ENCODE results near the gene CD3D.
A peak's percentile ranks its signal among the peaks of the same experiment; 100 is the strongest.

The CD3D gene

DNA sequence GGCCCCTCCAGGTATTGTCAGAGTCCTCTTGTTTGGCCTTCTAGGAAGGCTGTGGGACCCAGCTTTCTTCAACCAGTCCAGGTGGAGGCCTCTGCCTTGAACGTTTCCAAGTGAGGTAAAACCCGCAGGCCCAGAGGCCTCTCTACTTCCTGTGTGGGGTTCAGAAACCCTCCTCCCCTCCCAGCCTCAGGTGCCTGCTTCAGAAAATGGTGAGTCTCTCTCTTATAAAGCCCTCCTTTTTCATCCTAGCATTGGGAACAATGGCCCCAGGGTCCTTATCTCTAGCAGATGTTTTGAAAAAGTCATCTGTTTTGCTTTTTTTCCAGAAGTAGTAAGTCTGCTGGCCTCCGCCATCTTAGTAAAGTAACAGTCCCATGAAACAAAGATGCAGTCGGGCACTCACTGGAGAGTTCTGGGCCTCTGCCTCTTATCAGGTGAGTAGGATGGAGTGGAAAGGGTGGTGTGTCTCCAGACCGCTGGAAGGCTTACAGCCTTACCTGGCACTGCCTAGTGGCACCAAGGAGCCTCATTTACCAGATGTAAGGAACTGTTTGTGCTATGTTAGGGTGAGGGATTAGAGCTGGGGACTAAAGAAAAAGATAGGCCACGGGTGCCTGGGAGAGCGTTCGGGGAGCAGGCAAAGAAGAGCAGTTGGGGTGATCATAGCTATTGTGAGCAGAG, 37.8 kb downstream of the CD3D start, which contains the start of gene CD3E:
Gene CD3E, plus strand, starts transcription at position 163 of the 681 bp plus-strand sequence. Its CDS starts 223 bp downstream, at position 386.
- no peak within 1 kb of the TSS for H3K27ac ChIP-seq (ENCODE audit: low read depth, low read length)
- no peak within 1 kb of the TSS for H3K4me3 ChIP-seq (ENCODE audit: insufficient read depth, low read length, poor library complexity, severe bottlenecking)
- H3K9ac ChIP-seq (ENCODE audit: low read length) = no peak within 1 kb of the TSS
- H3F3A ChIP-seq (ENCODE audit: insufficient read depth) = no peaks in the 10 kb centered on the region
- no peaks in the 10 kb centered on the region for H3K79me2 ChIP-seq (ENCODE audit: insufficient read depth, low read length)
- H4K20me1 ChIP-seq (ENCODE audit: low read depth, low read length) = no peaks in the 10 kb centered on the region
- H3K9me3 ChIP-seq (ENCODE audit: insufficient read depth, low read length) = no peaks in the 10 kb centered on the region
- no peaks in the 10 kb centered on the region for H3K36me3 ChIP-seq (ENCODE audit: low read length)
- peak within 1 kb of the TSS; percentile 37 for H2AFZ ChIP-seq (ENCODE audit: low read depth, low read length, severe bottlenecking)
- TF ChIP-seq, protein P1, sequence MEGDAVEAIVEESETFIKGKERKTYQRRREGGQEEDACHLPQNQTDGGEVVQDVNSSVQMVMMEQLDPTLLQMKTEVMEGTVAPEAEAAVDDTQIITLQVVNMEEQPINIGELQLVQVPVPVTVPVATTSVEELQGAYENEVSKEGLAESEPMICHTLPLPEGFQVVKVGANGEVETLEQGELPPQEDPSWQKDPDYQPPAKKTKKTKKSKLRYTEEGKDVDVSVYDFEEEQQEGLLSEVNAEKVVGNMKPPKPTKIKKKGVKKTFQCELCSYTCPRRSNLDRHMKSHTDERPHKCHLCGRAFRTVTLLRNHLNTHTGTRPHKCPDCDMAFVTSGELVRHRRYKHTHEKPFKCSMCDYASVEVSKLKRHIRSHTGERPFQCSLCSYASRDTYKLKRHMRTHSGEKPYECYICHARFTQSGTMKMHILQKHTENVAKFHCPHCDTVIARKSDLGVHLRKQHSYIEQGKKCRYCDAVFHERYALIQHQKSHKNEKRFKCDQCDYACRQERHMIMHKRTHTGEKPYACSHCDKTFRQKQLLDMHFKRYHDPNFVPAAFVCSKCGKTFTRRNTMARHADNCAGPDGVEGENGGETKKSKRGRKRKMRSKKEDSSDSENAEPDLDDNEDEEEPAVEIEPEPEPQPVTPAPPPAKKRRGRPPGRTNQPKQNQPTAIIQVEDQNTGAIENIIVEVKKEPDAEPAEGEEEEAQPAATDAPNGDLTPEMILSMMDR (IDR thresholded peaks at IDR 0.05; ENCODE audit: insufficient read depth, low read length, poor library complexity, severe bottlenecking) = no peak
- no peak for TF ChIP-seq EZH2phosphoT487 (conservative IDR thresholded peaks at IDR 0.05; ENCODE audit: low read length)
- H3K9me2 ChIP-seq (replicated peaks; ENCODE audit: insufficient read depth, low read length) = no peaks in the 10 kb centered on the region
- H3K27me3 ChIP-seq (ENCODE audit: low read length) = no peaks in the 10 kb centered on the region
- no peak within 1 kb of the TSS for H3K4me2 ChIP-seq (ENCODE audit: low read depth, low read length, poor library complexity, severe bottlenecking)

DNA sequence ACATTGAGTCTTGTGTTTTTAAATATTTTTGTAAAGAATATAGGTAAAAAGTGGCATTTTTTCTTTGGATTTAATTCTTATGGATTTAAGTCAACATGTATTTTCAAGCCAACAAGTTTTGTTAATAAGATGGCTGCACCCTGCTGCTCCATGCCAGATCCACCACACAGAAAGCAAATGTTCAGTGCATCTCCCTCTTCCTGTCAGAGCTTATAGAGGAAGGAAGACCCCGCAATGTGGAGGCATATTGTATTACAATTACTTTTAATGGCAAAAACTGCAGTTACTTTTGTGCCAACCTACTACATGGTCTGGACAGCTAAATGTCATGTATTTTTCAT, 38.3 kb downstream of the CD3D start:
- Histone ChIP-seq H3K4me3 (ENCODE audit: insufficient read depth, low read length, poor library complexity, severe bottlenecking) (no peak overlapping the region), H3K9me2 (replicated peaks; ENCODE audit: insufficient read depth, low read length) (no peaks in the 10 kb centered on the region), H3K27ac (ENCODE audit: low read depth, low read length) (no peak overlapping the region), H3K9ac (ENCODE audit: low read length) (no peak overlapping the region), H3K79me2 (ENCODE audit: insufficient read depth, low read length) (no peaks in the 10 kb centered on the region), H4K20me1 (ENCODE audit: low read depth, low read length) (no peaks in the 10 kb centered on the region), H3K4me2 (ENCODE audit: low read depth, low read length, poor library complexity, severe bottlenecking) (no peak overlapping the region), H3K9me3 (ENCODE audit: insufficient read depth, low read length) (no peaks in the 10 kb centered on the region), H3K27me3 (ENCODE audit: low read length) (no peaks in the 10 kb centered on the region), H3K36me3 (ENCODE audit: low read length) (no peaks in the 10 kb centered on the region), H2AFZ (ENCODE audit: low read depth, low read length, severe bottlenecking) (peak overlapping the region; percentile 37), H3F3A (ENCODE audit: insufficient read depth) (no peaks in the 10 kb centered on the region)
- TF ChIP-seq EZH2phosphoT487 (conservative IDR thresholded peaks at IDR 0.05; ENCODE audit: low read length) = no peak
- TF ChIP-seq, protein P1 (IDR thresholded peaks at IDR 0.05; ENCODE audit: insufficient read depth, low read length, poor library complexity, severe bottlenecking) = no peak

DNA sequence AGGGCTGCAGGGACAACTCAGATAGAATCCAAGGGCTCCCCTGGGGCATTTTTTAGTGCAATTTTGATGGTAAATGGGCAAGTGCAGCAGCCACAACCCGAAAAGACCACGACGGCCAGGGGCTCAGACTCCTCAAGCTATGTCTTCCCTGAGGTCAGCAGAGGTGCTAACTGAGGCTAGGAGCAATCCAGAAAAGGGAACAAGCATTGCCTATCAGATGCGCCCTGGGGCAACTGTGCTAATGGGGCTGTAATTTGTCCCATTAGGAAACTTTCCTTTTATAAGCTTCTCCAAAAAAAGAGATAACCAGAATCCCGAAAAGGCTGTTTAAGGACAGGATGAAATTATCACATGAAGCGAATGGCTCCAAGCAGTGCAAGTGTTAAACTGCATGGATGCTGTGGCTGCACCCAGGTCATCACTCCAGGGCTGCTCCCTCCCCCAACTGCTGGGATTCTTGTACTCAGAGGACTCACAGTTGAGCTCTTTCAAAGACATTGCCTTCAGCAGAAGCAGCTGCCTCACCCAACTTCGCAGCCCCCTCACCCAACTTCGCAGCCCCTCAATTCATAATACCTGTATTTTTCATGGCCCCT, 40.8 kb downstream of the CD3D start:
- H3K9ac ChIP-seq (ENCODE audit: low read length) = no peak overlapping the region
- no peaks in the 10 kb centered on the region for H3K9me3 ChIP-seq (ENCODE audit: insufficient read depth, low read length)
- TF ChIP-seq, protein P1 (IDR thresholded peaks at IDR 0.05; ENCODE audit: insufficient read depth, low read length, poor library complexity, severe bottlenecking) = no peak
- no peak for TF ChIP-seq EZH2phosphoT487 (conservative IDR thresholded peaks at IDR 0.05; ENCODE audit: low read length)
- H3K9me2 ChIP-seq (replicated peaks; ENCODE audit: insufficient read depth, low read length) = no peaks in the 10 kb centered on the region
- H3K27ac ChIP-seq (ENCODE audit: low read depth, low read length) = no peak overlapping the region
- no peaks in the 10 kb centered on the region for H3F3A ChIP-seq (ENCODE audit: insufficient read depth)
- no peak overlapping the region for H3K4me2 ChIP-seq (ENCODE audit: low read depth, low read length, poor library complexity, severe bottlenecking)
- H3K4me3 ChIP-seq (ENCODE audit: insufficient read depth, low read length, poor library complexity, severe bottlenecking) = no peak overlapping the region
- no peaks in the 10 kb centered on the region for H3K79me2 ChIP-seq (ENCODE audit: insufficient read depth, low read length)
- H2AFZ ChIP-seq (ENCODE audit: low read depth, low read length, severe bottlenecking) = no peak overlapping the region
- H4K20me1 ChIP-seq (ENCODE audit: low read depth, low read length) = no peaks in the 10 kb centered on the region
- H3K36me3 ChIP-seq (ENCODE audit: low read length) = no peaks in the 10 kb centered on the region
- no peaks in the 10 kb centered on the region for H3K27me3 ChIP-seq (ENCODE audit: low read length)
